Stimulated activated naive CD8-positive, alpha-beta T cell treated with anti-CD3 and anti-CD28 coated beads, Interleukin-15, Interleukin-2, amounts not matched to agents 100 ng/mL and 50 ng/mL, for 24 hours (primary cell): ENCODE results near the gene TSSK2.
"Not testable (repeated sequence)": the region's sequence is repeated elsewhere in the genome, so short reads cannot be mapped to it uniquely, and the experiment has no call there.

ENCODE experiments used
- H3K27ac Mint-ChIP-seq: one replicate; pipeline ENCODE4 v1.8.0; 2021; ENCODE audit warnings: mild to moderate bottlenecking, mixed read lengths
- H3K27me3 Mint-ChIP-seq: one replicate; pipeline ENCODE4 v1.8.0; 2021; ENCODE audit warnings: mixed read lengths
- H3K36me3 Mint-ChIP-seq: one replicate; pipeline ENCODE4 v1.8.0; 2021; ENCODE audit warnings: low read depth, mixed read lengths
- H3K4me1 Mint-ChIP-seq: one replicate; pipeline ENCODE4 v1.8.0; 2021; ENCODE audit warnings: low read depth, mixed read lengths
- H3K4me3 Mint-ChIP-seq: one replicate; pipeline ENCODE4 v1.8.0; 2021; ENCODE audit warnings: mild to moderate bottlenecking, mixed read lengths
- H3K9me3 Mint-ChIP-seq: one replicate; pipeline ENCODE4 v1.8.0; 2021; ENCODE audit warnings: mixed read lengths

Gene TSSK2

DNA sequence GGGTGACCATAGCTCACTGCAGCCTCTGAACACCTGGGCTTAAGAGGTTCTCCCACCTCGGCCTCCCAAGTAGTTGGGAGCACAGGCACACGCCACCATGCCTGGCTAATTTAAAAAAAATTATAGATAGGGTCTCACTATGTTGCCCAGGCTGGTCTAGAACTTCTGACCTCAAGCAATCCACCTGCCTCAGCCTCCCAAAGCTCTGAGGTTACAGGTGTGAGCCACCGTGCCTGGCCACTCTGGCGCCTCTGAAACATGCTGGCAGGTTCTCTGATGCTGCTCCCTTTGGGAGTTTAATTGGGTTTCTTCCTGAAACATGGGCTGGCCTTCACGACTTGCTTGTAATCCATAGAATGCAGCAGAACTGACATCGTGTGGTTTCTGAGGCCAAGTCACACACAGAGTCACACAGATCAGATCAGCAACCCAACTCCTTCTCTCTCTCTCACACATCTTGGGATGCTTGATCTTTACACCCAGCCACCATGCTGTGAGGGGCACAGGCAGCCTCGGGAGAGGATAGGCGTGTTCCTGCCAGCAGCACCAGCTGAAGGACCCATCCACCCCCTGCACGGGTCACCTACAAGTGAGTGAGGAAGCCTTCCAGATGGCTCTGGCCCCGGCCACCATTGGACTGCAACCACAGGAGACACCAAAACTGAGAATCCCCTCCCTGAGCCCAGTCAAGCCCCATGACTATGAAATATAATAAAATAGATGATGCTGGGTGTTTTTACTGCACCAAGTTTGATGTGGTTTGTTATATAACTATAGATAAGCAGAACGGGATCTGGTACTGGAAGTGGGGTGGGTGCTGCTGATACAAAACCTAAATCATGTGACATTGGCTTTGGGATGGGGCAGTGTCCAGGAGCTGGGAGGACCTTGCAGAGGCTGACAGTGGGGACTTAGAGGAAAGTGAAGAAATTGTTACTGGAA is 22.1 kb downstream of the TSSK2 start:
- Mint-ChIP-seq H3K36me3 (no peaks in the 10 kb centered on the region), H3K27ac (no peak overlapping the region), H3K27me3 (peaks cover 39% of the 10 kb centered on the region), H3K4me1 (peaks cover 7% of the 10 kb centered on the region), H3K4me3 (no peak overlapping the region), H3K9me3 (no peaks in the 10 kb centered on the region)

DNA sequence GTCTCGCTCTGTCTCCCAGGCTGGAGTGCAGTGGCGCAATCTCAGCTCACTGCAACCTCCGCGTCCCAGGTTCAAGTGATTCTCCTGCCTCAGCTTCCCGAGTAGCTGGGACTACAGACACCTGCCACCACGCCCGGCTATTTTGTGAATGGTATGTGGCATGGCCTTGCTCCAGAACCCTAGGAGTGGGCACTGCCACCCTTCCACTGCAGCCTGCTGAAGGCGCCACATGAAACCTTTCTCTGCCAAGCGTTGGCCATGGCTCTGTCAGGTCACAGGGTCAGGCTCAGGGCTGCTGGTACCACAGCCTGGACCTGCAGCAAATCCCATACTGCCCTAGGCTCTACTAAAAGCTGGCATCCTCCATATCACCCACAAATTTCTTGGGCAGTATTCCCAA is 25.0 kb downstream of the TSSK2 start:
- not testable (repeated sequence) for H3K4me1 Mint-ChIP-seq, H3K9me3 Mint-ChIP-seq, H3K36me3 Mint-ChIP-seq, H3K4me3 Mint-ChIP-seq, H3K27ac Mint-ChIP-seq
- H3K27me3 Mint-ChIP-seq = peaks cover 32% of the 10 kb centered on the region

DNA sequence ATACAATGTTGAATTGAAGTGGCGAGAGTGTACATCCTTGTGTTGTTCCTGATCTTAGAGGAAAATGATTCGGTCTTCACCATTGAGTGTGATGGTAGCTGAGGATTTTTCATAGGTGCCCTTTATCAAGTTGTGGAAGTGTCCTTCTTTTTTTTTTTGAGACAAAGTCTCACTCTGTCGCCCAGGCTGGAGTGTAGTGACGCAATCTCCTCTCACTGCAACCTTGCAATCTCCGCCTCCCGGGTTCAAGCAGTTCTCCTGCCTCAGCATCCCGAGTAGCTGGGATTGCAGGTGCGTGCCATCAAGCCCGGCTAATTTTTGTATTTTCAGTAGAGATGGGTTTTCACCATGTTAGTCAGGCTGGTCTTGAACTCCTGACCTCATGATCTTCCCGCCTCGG is 27.5 kb downstream of the TSSK2 start:
- not testable (repeated sequence) for H3K36me3 Mint-ChIP-seq, H3K4me3 Mint-ChIP-seq, H3K27ac Mint-ChIP-seq, H3K4me1 Mint-ChIP-seq, H3K9me3 Mint-ChIP-seq
- H3K27me3 Mint-ChIP-seq = peaks cover 21% of the 10 kb centered on the region

DNA sequence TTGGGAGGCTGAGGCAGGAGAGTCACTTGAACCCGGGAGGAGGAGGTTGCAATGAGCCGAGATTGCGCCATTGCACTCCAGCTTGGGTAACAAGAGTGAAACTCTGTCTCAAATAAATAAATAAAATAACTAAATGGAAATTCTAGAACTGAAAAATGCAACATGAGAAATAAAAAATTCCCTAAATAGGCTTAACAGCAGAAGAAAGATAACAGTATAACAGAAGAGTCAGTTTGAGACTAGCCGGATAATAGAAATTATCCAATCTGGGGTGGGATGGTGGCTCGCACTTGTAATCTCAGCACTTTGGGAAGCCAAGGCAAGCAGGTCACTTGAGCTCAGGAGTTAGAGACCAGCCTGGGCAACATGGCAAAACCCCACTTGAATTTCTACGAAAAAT is 33.3 kb downstream of the TSSK2 start:
- H3K36me3 Mint-ChIP-seq = no peaks in the 10 kb centered on the region
- H3K27me3 Mint-ChIP-seq = peaks cover 44% of the 10 kb centered on the region
- H3K4me1 Mint-ChIP-seq = no peaks in the 10 kb centered on the region
- no peak overlapping the region for H3K4me3 Mint-ChIP-seq
- H3K9me3 Mint-ChIP-seq = no peaks in the 10 kb centered on the region
- no peak overlapping the region for H3K27ac Mint-ChIP-seq

DNA sequence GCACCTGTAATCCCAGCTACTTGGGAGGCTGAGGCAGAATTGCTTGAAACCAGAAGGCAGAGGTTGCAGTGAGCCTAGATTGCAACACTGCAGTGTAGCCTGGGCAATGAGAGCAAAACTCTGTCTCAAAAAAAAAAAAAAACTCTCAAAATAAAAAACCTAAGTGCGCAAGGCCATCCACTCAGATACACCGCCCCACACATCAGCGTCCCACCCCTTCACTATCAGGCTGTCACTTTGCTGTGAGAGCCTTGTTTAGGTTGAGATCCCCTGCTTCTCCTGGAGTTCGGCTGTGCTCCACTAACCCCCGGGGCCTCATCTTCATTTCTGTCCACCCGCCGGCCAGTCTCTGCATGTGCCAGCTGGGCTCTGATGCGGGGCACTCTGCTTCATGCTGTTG is 35.3 kb downstream of the TSSK2 start:
- Mint-ChIP-seq H3K4me1 (peaks cover 13% of the 10 kb centered on the region), H3K4me3 (no peak overlapping the region), H3K9me3 (no peaks in the 10 kb centered on the region), H3K27me3 (peaks cover 50% of the 10 kb centered on the region), H3K27ac (no peak overlapping the region), H3K36me3 (no peaks in the 10 kb centered on the region)

GRCh38 chr22:19167106-19167869 is 36.2 kb downstream of the TSSK2 start:
- H3K27me3 Mint-ChIP-seq = peaks cover 49% of the 10 kb centered on the region
- no peaks in the 10 kb centered on the region for H3K9me3 Mint-ChIP-seq
- no peak overlapping the region for H3K27ac Mint-ChIP-seq
- no peak overlapping the region for H3K4me3 Mint-ChIP-seq
- peaks cover 17% of the 10 kb centered on the region for H3K4me1 Mint-ChIP-seq
- H3K36me3 Mint-ChIP-seq = peaks cover 3% of the 10 kb centered on the region

DNA sequence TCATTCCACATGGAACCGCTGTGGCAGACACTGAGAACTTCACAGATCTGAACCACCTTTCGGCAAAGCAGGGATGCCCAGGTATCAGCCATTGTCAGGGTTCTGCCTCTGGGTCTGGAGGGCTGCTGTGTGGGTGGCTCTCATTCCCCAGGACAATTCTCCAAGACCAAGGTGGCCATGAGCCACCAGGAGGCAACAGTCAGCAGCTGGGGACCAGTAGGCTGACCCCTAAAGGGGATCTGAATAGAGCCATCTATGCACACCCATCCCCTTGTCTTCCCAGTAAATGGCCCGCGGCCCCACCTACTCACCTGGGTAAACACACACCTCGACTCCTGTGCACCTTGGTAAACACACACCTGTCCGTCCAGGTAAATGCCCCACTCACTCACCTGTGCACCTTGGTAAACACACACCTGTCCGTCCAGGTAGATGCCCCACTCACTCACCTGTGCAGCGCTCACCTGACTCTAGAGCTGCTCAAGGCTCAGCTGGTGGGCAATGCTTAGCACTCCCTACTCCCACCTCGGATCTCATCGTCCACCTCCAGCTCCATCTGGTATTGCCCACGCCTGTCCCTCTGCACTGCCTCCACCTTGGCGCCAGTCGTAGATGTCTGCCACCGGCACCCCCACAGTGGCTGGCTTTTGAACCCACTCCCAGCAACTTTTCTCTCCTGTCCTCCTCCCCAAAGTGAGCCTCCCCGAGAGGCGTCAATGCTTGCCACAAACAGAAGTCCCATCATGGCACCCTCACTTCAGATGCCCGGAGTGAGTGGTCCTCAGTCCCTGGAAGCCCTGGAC is 37.2 kb downstream of the TSSK2 start:
- peaks cover 46% of the 10 kb centered on the region for H3K27me3 Mint-ChIP-seq

DNA sequence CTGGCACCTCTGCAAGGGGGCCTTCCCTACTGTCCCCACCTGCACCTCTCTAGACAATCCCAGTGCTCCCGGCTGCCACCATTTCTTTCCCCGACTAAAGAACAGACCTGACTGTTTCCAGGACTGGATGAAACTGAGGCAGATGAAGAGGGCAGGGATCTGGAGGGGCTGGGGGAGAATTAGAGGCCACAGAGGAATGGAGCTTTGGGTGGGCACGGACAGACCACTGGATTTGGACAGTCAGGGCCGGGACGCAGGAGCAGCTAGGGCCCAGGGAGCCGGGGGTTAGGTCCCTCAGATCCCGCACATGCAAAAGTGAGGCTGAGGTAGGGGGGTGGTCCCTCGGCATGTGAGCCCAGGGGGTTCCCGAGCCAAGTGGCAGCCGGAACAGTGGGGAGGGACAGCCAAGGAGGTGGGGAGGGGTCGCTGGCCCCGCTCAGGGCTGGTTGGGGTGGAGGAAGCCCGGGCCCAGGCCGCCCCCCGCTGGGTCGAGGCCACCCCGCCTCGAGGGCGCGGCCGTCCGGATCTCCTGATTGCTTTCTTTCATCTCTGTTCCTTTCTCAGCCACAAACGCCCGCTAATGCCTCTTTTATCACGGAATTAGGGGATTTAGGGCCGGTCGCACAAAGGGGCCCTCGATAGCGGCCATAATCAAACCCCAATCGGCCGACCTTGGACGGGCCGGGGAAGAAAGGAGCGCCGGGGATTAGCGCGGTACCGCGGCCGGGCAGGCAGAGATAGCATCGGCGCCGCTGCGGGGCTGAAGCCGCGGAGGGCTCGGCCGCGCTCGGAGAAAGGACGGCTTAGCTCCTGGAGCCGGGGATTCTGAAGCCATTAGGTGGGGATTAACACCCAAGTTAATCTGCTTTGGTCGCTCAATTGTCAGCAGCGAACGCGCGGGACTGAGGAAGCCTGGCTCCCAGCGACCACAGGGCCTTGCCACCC is 38.2 kb downstream of the TSSK2 start:
- no peaks in the 10 kb centered on the region for H3K9me3 Mint-ChIP-seq
- peaks cover 32% of the 10 kb centered on the region for H3K4me1 Mint-ChIP-seq
- H3K27me3 Mint-ChIP-seq = peaks cover 43% of the 10 kb centered on the region
- H3K36me3 Mint-ChIP-seq = peaks cover 12% of the 10 kb centered on the region
- peak overlapping the region; percentile 39 for H3K4me3 Mint-ChIP-seq
- no peak overlapping the region for H3K27ac Mint-ChIP-seq

More for the DNA sequence above, 37.2 kb downstream of the TSSK2 start:
- Mint-ChIP-seq H3K9me3 (no peaks in the 10 kb centered on the region), H3K4me1 (peaks cover 27% of the 10 kb centered on the region), H3K27ac (no peak overlapping the region), H3K4me3 (no peak overlapping the region), H3K36me3 (peaks cover 12% of the 10 kb centered on the region)

DNA sequence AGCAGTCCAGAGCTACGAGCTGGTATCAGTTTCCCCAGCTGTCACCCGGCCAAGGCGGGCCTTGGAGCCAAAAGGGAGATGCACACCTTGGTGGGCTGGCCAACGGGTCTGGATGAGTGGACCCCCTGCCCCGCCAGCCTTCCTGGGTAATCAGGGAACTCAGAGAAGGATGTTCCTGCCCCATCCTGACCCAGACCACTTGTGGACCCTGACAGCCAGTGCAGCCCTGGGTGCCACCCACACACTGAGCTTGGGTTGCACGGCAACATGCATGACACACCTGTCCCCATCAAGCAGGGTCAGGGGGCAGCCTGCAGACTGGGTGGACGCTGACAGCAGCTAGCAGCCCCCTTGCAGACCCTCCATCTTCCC is 38.8 kb downstream of the TSSK2 start:
- Mint-ChIP-seq H3K4me1 (peaks cover 36% of the 10 kb centered on the region), H3K27ac (no peak overlapping the region), H3K9me3 (no peaks in the 10 kb centered on the region), H3K36me3 (peaks cover 12% of the 10 kb centered on the region), H3K27me3 (peaks cover 37% of the 10 kb centered on the region), H3K4me3 (peak overlapping the region; percentile 98)

- Mint-ChIP-seq H3K4me1 (peaks cover 36% of the 10 kb centered on the region), H3K27ac (peak overlapping the region; percentile 99), H3K27me3 (peaks cover 28% of the 10 kb centered on the region), H3K36me3 (peaks cover 12% of the 10 kb centered on the region), H3K9me3 (no peaks in the 10 kb centered on the region), H3K4me3 (peak overlapping the region; percentile 98)
Measured at GRCh38 chr22:19172213-19173046, 41.3 kb downstream of the TSSK2 start.

- Mint-ChIP-seq H3K36me3 (peaks cover 12% of the 10 kb centered on the region), H3K4me1 (peaks cover 36% of the 10 kb centered on the region), H3K27ac (peak overlapping the region; percentile 99), H3K27me3 (peaks cover 21% of the 10 kb centered on the region), H3K4me3 (peak overlapping the region; percentile 98), H3K9me3 (no peaks in the 10 kb centered on the region)
Measured at GRCh38 chr22:19173047-19174035, 42.2 kb downstream of the TSSK2 start.
